Stimulated activated CD4-positive, alpha-beta T cell treated with anti-CD3 and anti-CD28 coated beads, Interleukin-2, amount 100 ng/mL, for 24 hours (primary cell): ENCODE results near the gene THAP10.
"Not testable (repeated sequence)": the region's sequence is repeated elsewhere in the genome, so short reads cannot be mapped to it uniquely, and the experiment has no call there.

Source experiments
- DNase-seq, 2 donors: peaks; one replicate each; pipeline ENCODE4 v3.0.0-alpha.2; 2020

The THAP10 gene

GRCh38 chr15:70892002-70892911, at the start of gene THAP10, which contains the start of gene LRRC49:
Gene THAP10, minus strand, starts transcription at chr15:70892433. Its CDS starts 161 bp downstream, at chr15:70892272.
Gene LRRC49, plus strand, starts transcription at chr15:70892826. Its CDS starts 69 bp downstream, at chr15:70892895.
- DNase-seq, result peak; percentile 41 to 61

DNA sequence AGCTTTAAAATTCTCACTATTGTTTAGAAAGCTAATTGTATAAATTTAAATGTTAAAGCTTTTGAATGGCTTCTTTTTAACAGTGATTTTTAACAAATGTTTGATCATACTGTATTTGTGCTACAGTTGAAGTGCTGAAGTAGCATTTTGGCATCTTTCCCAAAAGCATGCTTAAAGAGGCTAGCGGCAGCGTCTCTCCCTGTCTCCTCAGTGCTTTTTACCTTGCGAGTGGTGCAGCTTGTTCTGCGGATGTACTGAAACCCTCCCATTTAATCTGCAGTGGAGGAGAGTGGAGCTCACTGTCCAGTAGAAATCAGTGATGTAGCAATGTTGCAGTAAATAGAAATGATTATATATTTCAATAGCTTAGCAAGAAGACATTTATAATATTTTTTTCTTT, 44.1 kb upstream of the THAP10 start:
- DNase-seq, result no peak

DNA sequence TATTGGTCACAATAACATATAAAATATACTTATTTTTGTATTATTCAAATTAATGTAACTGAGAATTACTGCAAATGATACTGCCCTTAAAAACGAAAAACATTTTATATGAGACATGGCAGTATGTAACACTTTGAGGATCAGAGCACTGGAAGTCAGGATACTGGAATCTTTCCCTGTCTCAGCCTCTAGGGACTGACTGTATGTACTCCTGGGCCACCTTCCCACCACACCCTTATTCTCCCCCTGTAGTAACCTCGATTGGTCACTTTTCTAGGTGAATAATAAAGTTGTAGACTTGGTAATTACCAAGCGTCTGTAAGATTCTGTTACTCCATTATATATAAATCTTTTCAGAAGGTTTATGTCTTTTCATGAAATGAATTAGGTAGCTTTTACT, 43.4 kb upstream of the THAP10 start:
- no peak for DNase-seq

- no peak for DNase-seq
Observed at GRCh38 chr15:70933411-70933810, 41.2 kb upstream of the THAP10 start.

DNA sequence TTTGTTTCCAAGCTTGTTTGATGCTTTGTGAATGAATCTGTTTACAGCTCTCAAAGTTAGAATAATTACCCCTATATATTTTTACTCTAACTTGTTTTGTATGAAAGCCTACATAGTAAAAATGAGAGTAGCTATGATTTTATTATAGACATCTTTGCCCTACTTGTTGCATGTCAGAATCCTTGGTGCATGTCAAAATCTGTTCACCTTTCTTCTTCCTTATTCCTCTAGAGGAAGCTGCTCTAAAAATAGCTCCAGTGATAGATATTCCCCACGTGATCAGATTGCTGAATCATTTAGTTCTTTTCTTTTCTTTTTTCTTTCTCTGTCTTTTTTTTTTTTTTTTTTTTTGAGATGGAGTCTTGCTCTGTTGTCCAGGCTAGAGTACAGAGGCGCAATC, 40.2 kb upstream of the THAP10 start:
- DNase-seq, result no peak

- no peak for DNase-seq
Observed at GRCh38 chr15:70931821-70932220, 39.6 kb upstream of the THAP10 start.

DNA sequence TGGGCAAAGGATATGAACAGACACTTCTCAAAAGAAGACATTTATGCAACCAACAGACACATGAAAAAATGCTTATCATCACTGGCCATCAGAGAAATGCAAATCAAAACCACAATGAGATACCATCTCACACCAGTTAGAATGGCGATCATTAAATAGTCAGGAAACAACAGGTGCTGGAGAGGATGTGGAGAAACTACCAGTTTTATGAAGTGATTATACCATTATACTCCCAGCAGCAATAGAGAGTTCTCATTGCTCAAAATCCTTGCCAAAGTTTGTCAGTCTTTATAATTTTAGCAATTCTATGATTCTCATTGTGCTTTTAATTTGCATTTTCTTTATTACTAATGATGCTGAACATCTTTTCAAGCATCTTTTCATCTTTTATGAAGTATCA, 34.7 kb upstream of the THAP10 start:
- not testable (repeated sequence) for DNase-seq

GRCh38 chr15:70923311-70924080, 31.3 kb upstream of the THAP10 start:
- no peak for DNase-seq

- no peak for DNase-seq
Observed at GRCh38 chr15:70922119-70922518, 29.9 kb upstream of the THAP10 start.

DNA sequence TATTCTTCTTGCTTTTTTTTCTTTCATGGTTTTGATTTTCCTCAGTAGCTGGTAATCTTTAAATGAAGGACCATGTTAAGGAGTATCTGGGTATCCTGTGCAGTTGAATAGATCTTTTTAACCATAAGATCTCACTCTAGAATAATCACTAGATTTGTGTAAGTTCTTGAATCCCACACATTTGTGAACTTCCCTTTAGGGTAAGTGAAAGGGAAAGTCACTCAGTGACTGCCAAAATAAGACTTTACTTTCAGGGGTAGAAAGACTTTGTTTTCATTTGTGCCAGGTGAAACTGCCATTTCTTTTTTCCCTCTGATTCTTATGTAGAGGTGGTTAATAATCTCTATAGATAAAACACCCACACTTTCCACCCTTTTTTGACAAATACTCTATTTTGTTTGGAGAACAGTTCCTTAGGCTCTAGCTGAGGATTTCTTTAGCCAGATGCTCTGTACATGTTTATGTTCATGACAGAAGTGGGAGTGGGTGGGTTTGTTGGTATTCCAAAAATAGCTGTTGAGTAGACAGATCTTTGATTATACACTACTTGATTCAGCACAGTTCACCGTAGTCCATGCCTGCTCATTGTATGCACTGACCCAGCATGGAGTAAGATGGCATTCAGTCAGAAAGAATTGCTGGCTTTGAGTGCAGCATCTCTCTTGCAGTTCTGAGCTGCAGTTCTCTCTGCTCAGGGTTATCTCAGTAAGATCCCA, 28.9 kb upstream of the THAP10 start:
- no peak for DNase-seq

GRCh38 chr15:70917955-70918354, 25.7 kb upstream of the THAP10 start:
- no peak for DNase-seq

GRCh38 chr15:70916531-70916930, 24.3 kb upstream of the THAP10 start:
- DNase-seq, result no peak

DNA sequence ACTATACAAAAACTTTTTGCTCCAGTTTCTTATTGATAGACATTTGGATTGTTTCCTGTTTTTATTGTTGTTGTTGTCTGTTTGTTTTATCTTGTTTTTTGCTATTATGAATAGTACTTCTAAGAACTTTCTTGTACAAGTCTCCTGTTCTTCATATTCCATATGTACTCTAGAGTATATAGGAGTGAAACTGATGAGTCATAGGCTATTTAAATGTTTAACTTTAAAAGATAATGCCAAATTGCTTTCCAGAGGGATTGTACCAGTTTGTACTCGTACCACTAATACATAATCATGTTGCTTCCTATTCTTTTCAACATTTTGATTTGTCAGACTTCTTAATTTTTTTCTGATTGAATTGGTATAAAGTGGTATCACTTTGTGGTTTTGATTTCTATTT, 20.0 kb upstream of the THAP10 start:
- DNase-seq, result no peak

DNA sequence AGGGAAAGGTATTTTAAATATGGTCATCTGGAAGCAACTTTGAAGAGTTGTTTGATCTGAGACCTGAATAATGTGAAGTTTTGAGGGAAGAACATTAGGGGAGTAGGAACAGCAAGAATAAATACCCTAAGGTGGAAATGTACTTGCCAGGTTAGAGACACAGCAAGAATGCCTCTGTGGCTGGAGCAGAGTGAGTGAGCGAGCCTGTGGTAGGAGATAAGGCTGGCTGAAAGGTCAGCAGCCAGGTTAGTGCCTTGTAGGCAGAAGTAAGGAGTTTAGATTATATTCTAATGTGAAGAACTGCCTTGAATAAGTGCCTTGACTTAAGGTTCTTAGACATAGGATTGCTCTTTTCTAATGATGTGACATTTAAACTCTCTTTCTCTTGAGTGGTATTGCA, 18.7 kb upstream of the THAP10 start:
- DNase-seq, result no peak

DNA sequence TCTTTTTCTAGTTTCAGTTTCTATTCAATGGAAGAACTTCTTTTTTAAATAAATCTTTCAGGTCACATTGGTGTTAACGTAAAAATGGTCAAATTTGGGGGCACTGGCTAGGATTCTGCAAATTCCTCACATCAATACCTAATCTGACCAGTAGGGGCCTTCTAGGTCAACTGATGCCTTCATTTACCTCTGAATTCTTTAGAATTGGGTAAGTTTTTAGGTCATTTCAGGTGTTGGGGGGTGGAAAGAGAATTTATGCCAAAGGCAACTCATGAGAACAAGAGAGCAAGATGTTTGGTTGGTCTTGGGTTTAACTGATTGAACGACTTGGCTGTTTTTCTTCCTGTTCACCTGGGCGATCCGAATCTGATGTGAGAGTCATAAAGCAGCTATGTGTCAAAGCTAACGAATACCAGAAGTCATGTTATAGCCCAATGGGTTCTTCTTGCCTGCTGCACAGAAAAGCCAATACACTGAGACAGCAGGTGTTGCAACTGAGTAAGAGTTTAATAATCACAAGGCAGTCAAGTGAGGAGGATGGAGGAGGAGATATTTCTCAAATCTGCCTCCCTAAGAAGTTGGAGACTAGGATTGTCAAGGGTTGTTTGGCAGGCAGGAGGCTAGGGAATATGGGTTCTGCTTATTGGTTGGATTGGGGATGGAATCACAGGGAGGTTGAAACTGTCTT, 15.7 kb upstream of the THAP10 start:
- DNase-seq, result no peak

DNA sequence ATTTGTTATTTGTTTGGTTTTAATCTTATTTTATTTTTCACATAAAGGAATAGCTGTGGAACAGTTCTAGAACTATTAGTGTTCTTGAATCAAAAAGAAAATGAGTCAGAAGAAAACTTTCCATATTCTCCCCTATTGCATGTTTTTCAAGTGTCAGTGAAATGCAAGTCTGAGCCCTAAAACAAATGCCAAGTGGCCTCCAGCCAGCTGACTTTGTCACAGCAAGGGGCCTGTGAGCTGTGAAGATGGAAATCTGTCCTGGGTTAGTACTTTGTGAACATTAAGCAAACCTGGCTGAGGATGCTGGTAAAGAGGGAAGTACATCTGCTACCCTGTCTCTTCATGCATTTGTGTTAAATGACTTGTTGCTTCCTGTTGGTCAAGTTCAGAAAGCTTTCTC, 14.6 kb upstream of the THAP10 start:
- no peak for DNase-seq

DNA sequence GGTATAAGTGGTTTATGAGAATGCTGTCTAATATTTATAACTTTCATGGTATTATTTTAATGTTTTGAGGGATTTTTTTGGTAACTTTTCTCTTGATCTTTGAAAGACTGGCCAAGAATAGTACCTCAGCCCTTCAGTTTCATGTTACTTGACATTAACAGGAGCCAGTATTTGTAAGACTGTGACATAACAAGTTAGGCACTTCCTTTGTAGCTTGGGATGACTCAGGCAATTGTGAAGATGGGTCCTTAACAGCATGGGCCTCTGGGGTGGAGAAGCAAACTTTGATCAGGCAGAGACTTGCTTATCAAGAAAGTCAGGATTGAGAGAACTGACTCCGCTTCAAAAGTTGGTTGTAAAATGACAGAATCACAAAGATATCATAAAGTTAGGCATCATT, 9.9 kb upstream of the THAP10 start:
- DNase-seq, result no peak

DNA sequence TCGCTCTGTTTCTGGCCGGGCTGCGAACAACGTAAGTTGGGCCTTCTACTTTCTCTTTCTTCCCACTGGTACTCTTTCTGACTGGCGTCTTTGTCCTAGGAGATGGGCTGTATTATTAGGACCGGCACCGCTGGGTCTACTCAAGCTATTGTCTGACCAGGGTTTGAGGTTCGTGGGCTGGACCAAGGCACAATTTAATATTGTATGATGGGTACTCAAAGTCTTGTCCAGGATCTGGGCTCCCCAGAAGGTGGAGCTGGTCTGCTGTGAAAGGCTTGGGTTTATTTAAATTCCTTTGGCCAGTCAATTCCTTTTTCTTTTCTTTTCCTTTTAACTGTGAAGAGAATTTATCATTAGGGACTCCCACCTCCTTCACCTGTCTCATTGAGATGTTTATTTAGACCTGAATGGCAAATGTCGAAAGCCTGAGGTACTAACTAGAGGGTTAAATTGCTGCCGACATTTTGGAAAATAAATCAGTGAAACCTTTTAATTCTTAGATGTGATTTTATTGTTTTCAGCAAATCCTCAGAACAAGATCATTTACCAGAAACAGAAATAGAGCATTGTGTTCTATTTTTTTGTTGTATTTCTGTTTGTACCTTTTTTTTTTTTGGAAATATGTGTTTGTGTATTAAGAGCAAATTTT, 803 bp upstream of the THAP10 start:
- DNase-seq, result no peak

DNA sequence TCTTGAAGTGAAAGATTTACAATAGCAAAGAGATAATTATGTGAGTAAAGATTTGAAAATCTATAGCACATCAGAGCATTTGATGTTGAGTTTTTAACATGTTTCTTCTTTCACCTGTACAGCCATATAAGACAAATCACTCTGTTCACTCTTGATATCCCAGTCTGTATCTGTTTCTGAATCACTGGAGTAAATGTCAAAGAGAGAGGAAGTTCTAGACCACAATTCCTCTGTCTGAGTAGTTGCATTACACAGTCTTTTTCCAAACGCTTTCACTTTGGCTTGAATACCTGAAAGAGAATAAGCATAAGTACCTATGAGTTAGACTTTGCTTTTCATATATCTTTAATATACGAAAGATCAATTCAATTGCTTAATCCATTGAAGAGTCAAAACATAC, 9.9 kb downstream of the THAP10 start:
- no peak for DNase-seq

DNA sequence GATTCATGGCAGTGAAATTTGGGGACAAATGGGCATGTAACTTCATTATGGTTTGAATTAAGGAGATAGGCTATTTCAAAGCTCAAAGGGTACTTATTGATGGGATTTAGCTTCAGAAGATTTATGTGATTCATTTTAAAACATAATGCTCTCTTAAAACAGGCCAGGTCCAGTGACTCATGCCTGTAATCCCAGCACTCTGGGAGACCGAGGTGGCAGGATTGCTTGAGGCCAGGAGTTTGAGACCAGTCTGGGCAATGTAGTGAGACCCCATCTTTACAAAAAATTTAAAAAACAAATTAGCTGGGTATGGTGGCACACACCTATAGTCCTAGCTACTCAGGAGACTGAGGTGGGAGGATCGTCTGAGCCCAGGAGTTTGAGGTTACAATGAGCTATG, 11.5 kb downstream of the THAP10 start:
- DNase-seq, result no peak

DNA sequence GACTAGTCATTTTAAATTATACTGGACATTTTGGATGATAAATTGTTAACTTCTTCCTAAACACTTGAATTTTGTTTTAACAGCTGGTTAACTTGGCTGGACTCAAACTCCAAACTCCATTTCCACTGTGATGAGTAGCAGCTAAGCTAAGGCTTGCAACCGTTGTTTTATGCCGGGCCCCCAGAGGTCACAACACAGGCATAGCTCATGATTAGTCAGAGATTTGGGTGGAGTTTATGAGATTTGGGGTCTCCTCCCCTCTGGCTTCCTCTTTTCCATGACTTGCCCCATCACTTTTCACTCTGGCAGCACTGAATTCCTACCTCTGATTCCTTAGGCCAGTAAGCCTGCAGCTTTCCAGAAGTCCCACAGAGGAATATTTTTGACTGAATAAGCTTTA, 12.8 kb downstream of the THAP10 start:
- no peak for DNase-seq

- no peak for DNase-seq
Observed at GRCh38 chr15:70876683-70877082, 15.6 kb downstream of the THAP10 start.
